Measurements from ENCODE around the gene IL6.
A peak's percentile ranks its signal among the peaks of the same experiment; 100 is the strongest.

The IL6 gene

DNA sequence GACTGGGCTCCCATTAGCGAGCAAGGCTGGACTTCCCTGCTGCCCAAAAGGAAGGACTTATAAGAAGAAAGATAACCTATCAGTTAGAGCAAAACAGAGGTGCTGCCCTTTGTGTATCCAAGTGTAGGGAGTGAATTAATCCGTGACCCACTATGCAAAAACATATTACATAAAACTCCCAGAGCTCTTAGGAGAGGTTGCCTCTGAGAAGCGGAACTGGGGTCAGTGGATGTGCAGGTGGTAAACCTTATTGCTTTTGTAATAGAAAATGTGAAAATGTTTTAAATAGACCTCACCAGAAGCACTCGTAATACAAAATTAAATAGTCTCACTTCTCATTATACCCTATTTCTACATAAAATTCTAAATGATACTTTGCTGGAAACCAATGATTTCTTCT is 17.1 kb upstream of the IL6 start:
- TF ChIP-seq, protein P1, sequence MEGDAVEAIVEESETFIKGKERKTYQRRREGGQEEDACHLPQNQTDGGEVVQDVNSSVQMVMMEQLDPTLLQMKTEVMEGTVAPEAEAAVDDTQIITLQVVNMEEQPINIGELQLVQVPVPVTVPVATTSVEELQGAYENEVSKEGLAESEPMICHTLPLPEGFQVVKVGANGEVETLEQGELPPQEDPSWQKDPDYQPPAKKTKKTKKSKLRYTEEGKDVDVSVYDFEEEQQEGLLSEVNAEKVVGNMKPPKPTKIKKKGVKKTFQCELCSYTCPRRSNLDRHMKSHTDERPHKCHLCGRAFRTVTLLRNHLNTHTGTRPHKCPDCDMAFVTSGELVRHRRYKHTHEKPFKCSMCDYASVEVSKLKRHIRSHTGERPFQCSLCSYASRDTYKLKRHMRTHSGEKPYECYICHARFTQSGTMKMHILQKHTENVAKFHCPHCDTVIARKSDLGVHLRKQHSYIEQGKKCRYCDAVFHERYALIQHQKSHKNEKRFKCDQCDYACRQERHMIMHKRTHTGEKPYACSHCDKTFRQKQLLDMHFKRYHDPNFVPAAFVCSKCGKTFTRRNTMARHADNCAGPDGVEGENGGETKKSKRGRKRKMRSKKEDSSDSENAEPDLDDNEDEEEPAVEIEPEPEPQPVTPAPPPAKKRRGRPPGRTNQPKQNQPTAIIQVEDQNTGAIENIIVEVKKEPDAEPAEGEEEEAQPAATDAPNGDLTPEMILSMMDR (IDR thresholded peaks at IDR 0.05; ENCODE audit: control insufficient read depth, extremely low read depth, insufficient read depth), result no peak
- no peak for DNase-seq (ENCODE audit: low read depth)
- no peak overlapping the region for H3K4me3 ChIP-seq (ENCODE audit: low read depth, low read length)

DNA sequence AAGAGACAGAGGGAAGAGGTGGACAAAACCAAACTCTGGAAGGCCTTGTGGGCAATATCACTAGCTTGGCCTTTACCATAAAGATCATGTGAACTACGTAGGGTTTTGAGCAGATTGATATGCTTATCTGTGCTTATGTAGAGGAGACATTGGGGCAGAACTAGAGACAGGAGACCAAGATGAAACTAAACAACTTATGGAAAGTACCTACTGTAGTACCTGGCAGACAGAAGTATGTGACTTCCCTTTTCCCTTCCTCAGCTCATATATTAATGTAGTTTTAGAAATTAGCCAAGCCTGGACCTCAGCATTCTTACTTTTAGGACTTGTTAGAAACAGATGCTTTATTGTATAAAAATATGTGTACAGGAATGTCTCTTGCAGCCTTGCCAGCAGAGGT is 14.0 kb upstream of the IL6 start:
- DNase-seq (ENCODE audit: low read depth), result no peak
- H3K4me3 ChIP-seq (ENCODE audit: low read depth, low read length), result no peak overlapping the region
- TF ChIP-seq, protein P1 (IDR thresholded peaks at IDR 0.05; ENCODE audit: control insufficient read depth, extremely low read depth, insufficient read depth), result no peak

GRCh38 chr7:22713463-22713862 is 13.5 kb upstream of the IL6 start:
- DNase-seq (ENCODE audit: low read depth), result no peak

DNA sequence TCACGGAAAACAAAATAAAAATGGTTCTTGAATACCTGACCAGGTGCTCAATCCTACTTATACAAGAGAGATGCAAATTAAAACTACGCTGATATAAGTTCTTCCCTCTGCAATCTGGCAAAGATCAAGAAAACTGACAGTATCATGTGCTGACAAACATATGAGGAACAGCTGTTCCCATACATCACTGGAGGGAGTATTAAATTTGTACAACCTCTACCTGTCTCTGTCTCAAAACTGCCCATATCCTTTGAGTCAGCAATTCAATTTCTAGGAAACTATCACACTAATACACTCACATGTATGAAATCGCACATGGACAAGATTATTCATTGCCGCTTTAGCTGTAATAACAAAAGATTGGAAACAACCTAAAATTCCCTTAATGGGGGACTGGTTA is 11.0 kb upstream of the IL6 start:
- TF ChIP-seq, protein P1 (IDR thresholded peaks at IDR 0.05; ENCODE audit: control insufficient read depth, extremely low read depth, insufficient read depth), result no peak
- DNase-seq (ENCODE audit: low read depth), result no peak
- no peak overlapping the region for H3K4me3 ChIP-seq (ENCODE audit: low read depth, low read length)

More at GRCh38 chr7:22713463-22713862, 13.5 kb upstream of the IL6 start:
- no peak overlapping the region for H3K4me3 ChIP-seq (ENCODE audit: low read depth, low read length)
- TF ChIP-seq, protein P1 (IDR thresholded peaks at IDR 0.05; ENCODE audit: control insufficient read depth, extremely low read depth, insufficient read depth), result no peak

DNA sequence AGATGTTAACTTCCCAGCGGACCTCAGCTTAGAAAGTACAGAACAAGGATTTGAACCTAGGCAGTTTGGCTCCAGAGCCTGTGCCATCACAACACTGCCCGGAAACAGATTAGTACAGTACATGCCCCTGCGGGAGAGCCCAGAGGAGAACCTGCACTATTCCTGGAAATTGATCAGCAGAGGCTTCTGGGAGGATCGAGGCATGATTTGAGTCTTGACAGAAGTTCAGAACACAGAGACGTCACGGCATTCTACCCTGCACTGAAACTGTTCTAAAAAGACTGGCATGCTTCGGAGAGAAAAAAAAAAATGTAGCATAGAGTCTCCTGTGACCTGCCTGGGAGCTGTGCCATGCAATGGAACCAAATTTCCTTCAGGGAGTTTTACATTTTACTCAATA is 9.2 kb upstream of the IL6 start:
- no peak overlapping the region for H3K4me3 ChIP-seq (ENCODE audit: low read depth, low read length)
- TF ChIP-seq, protein P1 (IDR thresholded peaks at IDR 0.05; ENCODE audit: control insufficient read depth, extremely low read depth, insufficient read depth), result no peak
- no peak for DNase-seq (ENCODE audit: low read depth)

DNA sequence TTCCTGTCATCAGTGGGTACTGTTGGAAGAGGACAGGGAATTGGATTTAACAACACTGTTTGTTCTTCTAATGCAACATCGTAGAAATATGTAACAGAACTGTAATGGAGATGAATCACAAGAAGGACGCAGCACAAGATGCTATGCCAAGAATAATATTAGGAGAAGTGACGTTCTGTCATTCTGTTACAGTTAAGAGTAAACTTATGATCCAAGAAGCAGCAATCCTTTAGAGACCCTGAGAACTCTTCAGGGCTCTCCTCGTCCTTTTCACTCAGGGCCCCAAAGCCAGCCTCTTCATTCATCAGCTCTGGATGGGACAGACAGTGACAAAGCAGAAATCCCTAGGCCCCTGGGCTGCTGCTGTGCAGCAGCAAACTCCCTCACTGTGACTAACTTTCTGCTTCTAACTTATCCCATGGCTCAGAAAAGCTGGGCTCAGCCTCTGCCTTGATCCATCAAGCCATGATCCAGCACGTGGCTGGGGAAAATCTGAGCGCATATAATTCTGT is 8.7 kb upstream of the IL6 start:
- TF ChIP-seq, protein P1 (IDR thresholded peaks at IDR 0.05; ENCODE audit: control insufficient read depth, extremely low read depth, insufficient read depth), result no peak
- H3K4me3 ChIP-seq (ENCODE audit: low read depth, low read length), result no peak overlapping the region
- DNase-seq (ENCODE audit: low read depth), result peak; percentile 34

- TF ChIP-seq, protein P1 (IDR thresholded peaks at IDR 0.05; ENCODE audit: control insufficient read depth, extremely low read depth, insufficient read depth), result no peak
- no peak for DNase-seq (ENCODE audit: low read depth)
- H3K4me3 ChIP-seq (ENCODE audit: low read depth, low read length), result no peak overlapping the region
Observed at GRCh38 chr7:22718911-22719420, 8.0 kb upstream of the IL6 start.
